GM21619 (cell line): ENCODE results near the gene SPEM1.

Source experiments
- ATAC-seq: cut with Tn5 transposase; IDR thresholded peaks from one replicate; pipeline ENCODE4 v1.9.1; 2021; ENCODE audit not compliant: unreplicated experiment

The SPEM1 gene

DNA sequence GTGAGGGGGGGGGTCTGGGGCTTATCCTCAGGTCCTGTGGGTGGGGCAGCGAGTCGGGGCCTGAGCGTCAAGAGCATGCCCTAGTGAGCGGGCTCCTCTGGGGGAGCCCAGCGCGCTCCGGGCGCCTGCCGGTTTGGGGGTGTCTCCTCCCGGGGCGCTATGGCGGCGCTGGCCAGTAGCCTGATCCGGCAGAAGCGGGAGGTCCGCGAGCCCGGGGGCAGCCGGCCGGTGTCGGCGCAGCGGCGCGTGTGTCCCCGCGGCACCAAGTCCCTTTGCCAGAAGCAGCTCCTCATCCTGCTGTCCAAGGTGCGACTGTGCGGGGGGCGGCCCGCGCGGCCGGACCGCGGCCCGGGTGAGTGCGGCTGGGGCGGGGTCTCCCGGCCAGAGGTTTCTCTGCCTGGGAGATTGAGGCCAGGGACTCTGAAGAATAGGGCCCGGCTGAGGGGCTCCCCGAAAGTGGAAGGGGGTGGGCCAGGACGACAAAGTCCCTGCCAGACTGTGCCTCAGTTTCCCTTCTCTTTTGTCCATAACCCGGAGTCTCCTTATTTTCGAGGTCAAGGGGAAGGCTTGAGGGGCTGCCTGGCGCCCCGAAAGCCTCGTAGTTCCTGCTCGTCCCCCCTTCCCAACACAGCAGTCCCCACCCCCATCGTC is 19.5 kb downstream of the SPEM1 start, which contains the start of gene FGF11:
Gene FGF11, plus strand, starts transcription at position 51 of the 651 bp plus-strand sequence. Its CDS starts 109 bp downstream, at position 160.
- no peak for ATAC-seq

DNA sequence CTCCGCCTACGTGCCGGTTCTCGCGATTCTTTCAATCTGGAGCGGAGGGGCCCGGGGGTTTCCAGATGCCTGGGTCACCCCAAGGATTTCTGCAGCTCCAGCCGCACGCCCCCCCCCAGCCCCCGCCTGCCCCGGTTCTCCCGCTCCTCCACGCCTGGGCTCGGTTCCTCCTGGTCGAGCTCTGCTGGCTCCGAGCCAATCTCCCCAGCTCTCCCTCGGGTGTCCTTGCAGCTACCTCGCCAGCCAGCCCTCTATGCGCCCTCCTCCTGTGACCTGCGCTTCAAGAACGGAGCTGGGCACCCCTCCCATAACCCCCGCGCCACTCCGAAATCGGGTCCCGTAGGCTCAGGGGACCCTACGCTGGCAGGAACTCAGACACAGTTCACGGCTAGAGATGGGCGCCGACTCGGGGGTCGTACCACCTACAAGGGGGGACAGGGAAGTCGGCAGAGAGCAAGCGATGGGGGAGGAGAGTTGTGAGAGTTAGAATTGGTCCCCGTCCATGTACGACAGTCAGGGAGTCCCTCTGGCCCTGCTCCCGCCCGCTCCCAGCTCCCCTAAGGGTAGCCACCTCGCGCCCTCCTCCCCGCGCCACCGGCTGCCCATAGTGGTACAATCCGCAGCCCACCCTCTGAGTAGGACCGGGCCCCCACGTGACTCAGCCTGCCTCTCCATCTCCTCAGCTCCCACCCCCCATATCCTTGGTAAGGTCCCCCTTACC is 20.1 kb downstream of the SPEM1 start:
- ATAC-seq, result no peak

DNA sequence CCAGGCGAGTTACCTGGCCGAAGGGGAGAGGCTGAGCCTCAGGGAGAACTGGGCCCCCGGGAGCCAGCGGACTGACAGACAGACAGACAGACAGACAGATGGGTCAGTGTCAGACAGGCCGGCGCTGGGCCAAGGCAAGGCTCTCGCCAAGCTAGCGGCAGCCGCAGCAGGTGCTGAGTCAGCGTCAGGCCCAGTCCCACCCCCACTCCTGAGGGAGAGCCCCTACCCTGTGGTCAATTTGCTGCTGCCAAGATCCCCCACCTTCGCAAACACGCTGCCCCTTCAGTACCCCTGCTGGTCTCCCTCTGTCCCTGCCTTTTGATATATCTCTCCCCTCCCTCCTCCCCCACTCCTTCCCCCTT is 20.7 kb downstream of the SPEM1 start:
- no peak for ATAC-seq

DNA sequence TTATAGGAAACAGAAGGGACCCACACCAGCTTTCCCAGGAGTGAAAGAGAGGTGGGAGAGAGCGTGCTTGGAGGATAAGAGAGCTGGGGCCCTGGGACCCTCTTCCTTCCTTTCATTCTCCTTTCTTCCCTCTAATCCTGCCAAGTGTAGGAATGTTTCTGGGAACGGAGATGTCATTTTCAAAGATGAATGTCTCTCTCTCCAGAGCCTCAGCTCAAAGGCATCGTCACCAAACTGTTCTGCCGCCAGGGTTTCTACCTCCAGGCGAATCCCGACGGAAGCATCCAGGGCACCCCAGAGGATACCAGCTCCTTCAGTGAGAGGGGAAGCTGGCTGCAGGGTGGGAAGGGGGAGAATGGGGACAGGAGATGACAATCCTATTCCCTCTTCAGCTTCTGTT is 21.1 kb downstream of the SPEM1 start:
- no peak for ATAC-seq

DNA sequence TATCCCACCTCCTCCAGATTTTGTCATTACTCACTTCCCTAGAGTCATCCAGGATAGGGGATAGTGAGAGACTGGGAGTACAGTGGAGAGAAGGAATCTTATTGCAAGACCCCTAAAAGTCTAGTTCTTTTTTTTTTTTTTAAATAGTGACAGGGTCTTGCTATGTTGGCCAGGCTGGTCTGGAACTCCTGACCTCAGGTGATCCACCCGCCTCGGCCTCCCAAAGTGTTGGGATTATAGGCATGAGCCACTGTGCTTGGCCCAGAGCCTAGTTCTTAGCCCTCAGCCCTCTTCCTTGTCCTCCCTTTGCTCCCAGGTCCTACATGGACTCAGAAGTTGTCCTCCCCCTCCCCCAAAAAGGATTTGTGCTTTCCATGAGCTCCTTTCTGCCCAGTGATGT is 22.0 kb downstream of the SPEM1 start:
- no peak for ATAC-seq

DNA sequence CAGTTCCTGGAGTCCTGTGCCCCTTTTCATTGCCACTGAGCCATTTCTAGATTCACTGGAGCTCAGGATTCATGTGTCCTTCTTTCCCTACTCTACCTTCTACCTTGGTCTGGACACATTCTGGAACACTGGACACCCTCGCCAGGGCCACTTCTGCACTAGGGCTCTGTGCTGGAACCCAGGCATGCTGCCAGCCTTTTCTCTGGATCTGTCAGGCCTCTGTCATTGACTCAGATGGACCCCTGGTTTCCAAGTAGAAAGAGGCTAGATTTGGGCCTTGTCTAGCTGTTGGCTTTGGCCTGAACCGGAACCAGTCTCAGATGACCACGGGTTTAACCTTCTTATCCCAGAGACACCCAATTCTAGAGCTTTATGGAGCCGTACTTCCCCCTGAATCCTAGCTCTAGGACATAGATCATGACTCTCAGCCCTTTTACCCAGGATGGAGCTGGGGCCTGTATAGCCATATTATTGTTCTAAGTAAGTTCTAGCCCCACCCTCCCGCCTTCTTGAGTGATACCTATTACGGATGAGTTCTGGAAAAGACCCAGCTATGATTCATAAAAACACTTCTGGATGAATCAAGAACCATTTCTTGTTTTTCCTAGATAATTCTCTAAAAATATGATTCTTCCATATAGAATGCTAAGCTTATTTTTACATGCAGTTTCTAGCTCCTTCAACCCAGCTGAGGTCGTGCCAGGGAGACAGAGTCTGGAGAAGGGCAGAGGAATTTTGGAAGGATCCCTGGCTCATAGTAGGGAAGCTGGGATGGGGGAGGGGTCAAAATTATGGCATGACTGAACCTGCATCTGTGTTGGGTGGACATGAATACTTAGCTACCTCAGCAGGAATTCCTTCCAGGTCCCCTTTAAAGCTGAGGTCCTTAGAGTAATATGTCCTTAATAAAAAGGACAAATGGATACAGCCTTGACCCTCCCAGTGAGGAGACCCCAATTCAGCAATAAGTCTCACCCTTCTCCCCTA is 23.7 kb downstream of the SPEM1 start:
- ATAC-seq, result no peak

DNA sequence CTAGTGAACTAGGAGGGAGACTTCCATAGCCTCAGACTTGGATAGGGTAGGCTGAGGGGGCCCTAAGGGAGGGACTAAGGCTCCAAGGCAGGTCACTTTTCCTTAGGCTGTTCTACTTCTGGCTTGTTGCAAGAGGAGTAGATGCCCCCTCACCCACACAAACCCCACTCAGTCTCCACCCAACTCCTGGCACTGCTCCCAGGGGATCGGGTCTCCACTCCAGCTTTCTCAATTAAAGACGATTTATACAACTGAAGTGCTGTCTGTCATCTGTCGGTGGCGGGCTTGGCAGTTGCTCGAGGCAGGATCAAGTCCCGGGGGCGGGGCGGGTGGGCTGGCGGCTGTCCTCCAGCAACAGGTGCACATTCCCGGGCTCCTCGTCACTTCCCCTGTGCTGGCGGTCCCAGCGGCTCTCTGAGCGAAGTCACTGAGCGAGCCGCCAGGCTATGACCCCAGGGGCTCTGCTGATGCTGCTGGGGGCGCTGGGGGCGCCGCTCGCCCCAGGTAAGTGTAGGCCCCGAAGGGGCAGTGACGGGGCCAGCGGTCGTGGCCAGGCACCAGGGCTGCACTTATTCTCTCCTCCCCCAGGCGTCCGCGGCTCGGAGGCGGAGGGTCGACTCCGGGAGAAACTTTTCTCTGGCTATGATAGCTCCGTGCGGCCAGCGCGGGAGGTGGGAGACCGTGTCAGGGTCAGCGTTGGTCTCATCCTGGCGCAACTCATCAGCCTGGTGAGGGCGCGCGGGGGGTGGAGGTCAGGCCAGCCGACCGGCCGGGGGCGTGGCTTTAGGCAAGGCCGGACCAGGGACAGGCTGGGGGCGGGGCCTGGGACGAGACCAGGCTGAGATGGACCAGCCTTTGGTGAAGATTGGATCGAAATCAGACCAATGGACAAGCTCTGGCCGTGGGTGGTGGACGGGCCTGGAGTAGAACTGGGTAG is 24.8 kb downstream of the SPEM1 start, which contains the start of gene CHRNB1:
Gene CHRNB1, plus strand, starts transcription at position 380 of the 937 bp plus-strand sequence. Its CDS starts 67 bp downstream, at position 447.
- ATAC-seq, result peak; percentile 56

DNA sequence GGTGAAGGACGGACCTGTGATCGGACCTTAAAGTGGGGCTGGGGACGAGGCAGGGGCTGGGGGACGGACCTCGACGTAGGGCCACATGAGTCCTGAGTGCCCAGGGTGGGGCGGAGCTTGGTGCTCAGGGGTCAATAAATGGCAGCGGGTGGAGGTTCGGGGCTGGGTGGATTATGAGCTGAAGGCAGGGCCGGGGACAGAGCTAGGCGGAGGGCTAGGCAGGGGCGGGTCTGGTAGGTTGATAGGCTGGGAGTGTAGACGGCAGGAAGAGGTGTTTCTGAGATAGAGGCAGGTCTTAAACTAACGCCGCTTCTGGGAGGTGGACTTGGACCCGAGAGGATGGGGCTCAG is 25.5 kb downstream of the SPEM1 start:
- no peak for ATAC-seq

DNA sequence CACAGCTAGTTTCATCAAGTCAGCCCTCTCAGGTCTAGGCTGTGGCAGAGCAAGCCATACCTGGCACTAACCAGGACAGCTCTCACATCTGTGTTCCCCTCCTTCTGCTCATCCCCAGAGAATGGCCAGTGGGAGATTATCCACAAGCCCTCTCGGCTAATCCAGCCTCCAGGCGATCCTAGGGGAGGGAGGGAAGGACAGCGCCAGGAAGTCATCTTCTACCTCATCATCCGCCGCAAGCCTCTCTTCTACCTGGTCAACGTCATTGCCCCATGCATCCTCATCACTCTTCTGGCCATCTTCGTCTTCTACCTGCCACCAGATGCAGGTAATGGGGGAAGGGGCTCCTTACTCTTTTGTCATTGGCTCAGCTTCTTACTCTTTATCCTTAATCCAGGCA is 28.3 kb downstream of the SPEM1 start:
- ATAC-seq, result no peak

DNA sequence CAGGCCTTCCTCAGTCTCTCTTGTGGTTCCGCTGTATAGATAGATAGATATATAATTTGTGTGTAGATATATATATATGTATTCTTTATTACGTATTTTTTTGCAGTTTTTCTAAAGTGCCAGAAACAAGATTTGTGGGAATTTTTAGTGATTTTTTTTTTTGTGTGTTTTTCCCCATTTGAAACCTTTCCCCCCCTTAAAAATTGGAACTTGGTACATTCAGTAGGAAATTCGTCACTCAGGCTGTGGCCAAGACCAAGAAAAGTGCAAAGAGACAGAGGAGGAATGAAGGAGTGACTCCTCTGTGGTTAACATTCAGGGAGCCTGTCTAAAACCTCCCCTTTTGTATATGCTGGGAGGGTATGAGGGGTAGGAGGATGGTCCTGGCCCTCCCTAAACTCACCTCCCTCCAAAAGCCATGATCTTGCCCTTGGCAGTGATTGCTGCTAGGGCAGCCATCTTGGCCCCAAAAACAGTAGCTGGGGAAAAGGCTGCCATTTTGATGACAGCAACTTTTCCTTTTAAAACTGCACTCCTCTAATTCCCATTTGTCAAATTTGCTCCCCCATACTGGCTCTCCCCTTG is 39.9 kb downstream of the SPEM1 start:
- ATAC-seq, result no peak

DNA sequence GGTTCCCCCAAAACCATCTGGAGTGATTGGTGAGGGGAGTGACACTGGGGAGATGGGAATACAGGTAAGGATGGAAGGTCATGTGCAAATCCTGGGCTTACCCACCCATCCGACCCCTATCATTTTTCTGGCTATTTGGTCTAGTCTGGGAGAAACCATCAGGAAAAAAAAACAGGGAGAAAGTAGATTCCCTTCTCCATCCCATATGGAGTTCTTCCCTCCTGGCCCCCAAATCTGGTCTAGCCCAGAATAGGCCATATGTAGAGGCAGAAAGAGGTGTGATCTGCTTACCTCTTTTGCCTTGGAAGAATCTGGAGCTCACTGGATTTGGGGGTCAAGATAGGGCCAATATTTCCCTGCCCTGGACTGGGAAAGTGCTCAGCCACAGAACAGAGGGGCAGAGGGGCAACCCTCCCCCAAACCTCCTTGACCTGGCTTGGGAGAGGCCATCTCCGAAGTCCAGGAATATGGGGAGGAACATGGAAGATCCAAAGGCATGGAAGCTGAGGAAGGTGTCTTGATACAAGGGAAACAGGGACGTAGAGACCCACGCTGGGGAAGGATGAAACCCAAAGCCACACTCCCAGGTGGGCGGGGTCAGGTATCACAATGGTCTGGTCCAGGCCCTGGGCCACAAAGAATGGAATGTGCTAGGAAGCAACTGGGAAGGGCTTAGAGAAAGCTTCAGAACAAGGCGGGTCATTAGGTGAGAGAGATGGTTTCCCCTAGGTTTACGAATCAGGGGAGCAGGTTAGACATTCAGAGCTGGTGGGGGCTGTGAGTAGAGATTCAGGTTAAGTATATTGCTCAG is 40.9 kb downstream of the SPEM1 start:
- ATAC-seq, result no peak

DNA sequence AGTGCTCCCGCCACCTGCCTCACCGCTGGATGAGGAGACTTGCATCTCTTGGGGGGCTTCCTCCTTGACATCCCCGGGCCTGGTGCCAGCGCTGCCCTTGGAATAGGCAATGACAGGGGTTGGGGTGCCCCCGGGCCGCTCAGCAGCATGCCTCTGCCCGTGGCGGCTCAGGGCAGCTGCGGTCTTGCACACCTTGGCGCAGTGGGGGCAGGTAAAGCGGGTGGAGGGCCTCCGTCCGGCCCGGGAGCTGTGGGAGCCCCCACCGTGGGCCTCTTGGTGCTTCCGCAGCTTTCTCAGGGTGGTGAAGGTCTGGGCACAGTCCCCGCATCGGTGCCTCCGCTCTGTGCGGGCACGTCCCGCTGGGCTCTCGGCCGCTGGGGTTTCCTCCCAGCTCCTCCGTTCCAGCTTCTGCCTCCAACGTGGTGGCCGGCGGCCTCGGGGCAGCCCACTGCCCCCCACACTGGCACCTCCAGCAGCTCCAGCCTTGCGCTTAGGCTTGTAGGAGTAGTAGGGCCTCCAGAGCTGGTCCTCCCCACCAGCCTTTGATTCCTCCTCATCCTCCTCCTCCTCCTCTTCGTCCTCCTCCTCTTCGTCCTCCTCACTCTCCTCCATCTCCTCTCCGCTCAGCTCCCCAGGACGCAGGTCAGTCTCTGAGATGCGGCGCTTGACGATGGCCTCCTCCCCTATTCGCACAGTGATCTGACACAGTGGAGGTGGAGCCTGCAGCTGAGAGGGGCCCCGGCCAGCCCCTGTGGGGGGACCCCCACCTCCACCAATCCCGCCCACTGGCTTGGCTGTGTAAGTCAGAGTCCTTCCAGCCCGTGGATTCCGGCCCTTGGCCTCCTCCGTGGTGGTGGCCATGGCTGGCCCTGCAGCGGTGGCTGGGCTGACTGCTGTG is 42.6 kb downstream of the SPEM1 start:
- ATAC-seq, result no peak

DNA sequence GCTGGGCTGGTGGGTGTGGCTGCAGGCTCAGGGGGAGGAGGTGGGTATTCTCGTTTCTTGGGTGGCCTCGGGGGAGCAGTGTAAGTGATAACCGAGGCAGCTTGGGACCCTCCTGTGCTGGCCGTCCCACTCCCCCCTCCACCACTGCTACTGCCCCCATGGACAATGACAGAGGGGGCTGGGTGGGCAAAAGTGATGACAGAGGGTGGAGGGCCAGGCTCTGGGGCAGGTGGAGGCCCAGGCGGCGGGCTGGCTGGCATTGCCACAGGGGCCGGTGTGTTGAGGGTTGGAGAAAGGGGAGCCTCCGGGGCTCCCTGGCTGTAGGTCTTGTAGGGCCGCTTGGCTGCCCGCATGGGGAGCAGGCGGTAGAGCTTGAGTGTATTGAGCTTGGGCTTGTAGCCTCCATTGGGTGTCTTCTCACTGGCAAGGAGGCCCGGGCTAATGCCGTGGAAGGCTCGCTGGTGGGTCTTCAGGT is 43.3 kb downstream of the SPEM1 start:
- ATAC-seq, result no peak

DNA sequence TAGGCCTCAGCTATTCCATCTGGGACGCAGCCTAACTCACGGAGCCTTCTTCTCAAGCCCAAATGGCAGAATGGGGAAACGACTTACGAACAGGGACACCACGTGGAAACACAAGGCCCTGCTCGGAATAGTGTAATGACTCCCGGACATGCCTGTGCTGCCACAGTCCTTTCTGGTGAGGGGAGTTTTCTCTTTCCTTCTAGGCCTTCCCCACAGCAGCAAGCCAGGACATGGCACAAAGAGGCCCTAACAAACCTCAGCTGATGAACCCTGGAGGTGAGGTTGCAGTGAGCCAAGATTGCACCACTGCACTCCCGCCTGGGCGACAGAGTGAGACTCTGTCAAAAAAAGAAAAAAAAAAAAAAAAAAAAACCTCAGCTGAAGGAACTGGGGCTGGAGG is 44.0 kb downstream of the SPEM1 start:
- no peak for ATAC-seq

DNA sequence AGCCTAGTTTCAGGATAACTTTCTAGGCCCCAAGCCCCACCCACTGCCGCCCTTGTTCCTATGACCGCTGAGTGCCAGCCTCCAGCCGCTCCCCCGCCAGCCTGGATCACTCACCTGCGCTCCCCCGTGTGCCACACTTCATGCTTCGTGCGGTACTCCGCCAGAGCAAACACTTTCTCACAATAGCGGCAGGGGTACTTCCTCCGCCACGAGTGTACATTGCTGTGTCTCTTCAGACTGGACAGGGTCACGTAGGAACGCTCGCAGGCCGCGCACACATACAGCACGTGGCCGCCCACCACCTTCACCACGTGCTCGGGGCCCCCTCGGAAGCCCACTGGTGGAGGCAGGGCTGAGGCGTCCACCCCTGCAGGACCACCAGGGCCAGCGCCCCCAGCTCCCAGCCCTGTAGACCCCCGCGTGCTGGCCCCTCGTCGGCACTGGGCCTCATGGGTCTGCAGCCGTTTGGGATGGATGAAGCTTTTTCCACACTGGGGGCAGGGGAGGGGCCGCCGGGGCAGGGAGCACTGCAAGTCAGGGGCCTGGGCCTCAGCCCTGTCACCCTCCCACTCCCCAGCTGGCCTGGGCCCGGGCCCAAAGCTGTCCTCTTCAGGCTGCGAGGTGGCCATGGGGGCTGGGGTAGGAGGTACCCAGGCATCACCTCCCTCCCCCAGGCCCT is 45.6 kb downstream of the SPEM1 start:
- ATAC-seq, result no peak

DNA sequence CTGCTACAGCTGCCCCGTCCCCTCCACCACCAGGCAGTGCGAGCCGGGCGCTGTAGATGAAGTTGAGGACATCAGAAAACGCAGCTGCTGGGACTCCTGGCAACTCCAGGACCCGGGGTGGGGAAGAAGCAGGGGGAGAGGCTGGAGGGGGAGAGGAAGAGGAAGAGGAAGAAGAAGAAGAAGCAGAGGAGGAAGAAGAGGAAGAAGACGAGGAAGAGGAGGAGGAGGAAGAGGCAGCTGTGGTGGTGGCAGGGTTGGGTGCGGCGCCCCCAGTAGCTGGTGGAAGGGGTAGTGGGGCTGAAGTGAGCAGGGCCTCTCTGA is 46.2 kb downstream of the SPEM1 start:
- ATAC-seq, result no peak

DNA sequence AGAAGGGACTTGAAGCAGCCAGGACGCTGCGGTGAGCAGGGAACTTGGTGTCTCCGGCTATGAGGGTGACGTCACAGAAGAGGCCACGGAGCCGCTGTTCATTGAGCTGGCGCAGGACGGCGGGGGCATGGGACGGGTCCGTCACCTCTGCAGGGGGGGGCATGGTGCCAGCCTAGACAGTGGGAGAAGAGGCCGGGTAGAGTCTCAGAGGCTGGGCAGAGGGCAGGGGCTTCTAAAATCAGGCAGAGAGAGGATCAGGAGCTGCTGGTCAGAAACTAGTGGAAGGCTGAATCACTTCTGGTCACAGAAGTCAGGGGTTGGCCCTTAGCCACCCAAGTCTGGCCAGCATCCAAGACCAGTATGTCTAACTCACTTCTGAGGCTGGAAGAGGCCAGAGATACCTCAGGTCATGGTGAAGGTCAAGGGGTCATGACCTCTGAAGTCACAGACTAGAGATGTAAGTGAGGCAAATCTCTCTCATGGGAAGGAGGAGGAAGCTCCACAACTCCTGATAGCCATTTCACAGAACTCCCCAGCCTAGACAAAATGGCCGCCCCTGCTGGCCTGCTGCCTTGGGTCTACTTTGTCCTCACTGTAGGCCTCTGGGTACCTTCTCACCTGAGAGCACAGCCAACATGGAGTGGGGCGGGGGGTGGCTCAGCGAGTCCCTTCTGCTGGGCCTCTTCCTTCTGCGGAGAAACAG is 46.7 kb downstream of the SPEM1 start:
- no peak for ATAC-seq
